KMS-11 (cell line): ENCODE measurements around the gene PRKCE.

Experiments
- H2AFZ ChIP-seq: fragments of 200-600 bp; sonication (generic); 2 replicates; pipeline ENCODE4 v1.6.1; 2016; ENCODE audit warnings: antibody characterized with exemption, mixed run types, low read depth
- H3K27ac ChIP-seq: fragments of 200-600 bp; sonication (generic); 2 replicates; pipeline ENCODE4 v1.6.1; 2016; ENCODE audit warnings: mild to moderate bottlenecking, mixed run types
- H3K27me3 ChIP-seq: fragments of 200-600 bp; sonication (generic); 2 replicates; pipeline ENCODE4 v1.6.1; 2017; ENCODE audit warnings: mild to moderate bottlenecking, low read depth, mixed run types, moderate library complexity; ENCODE audit not compliant: insufficient read depth
- H3K36me3 ChIP-seq: fragments of 200-600 bp; sonication (generic); 2 replicates; pipeline ENCODE4 v1.6.1; 2017; ENCODE audit warnings: mild to moderate bottlenecking, mixed run types; ENCODE audit not compliant: insufficient read depth
- H3K4me1 ChIP-seq: fragments of 200-600 bp; sonication (generic); 2 replicates; pipeline ENCODE4 v1.6.1; 2016; ENCODE audit warnings: mild to moderate bottlenecking, low read depth, mixed run types; ENCODE audit not compliant: poor library complexity, severe bottlenecking
- H3K4me2 ChIP-seq: fragments of 200-600 bp; sonication (generic); 2 replicates; pipeline ENCODE4 v1.7.0; 2016; ENCODE audit warnings: mild to moderate bottlenecking, mixed run types
- H3K4me3 ChIP-seq: fragments of 200-600 bp; sonication (generic); IDR thresholded peaks from 2 replicates; pipeline ENCODE4 v1.6.1; 2017; ENCODE audit warnings: low read depth, low read length, mixed read lengths; ENCODE audit not compliant: insufficient read depth
- H3K79me2 ChIP-seq: fragments of 200-600 bp; sonication (generic); 2 replicates; pipeline ENCODE4 v1.6.1; 2016; ENCODE audit warnings: low read depth, mixed run types; ENCODE audit not compliant: insufficient read depth
- H3K9ac ChIP-seq: fragments of 200-600 bp; sonication (generic); 2 replicates; pipeline ENCODE4 v1.6.1; 2016; ENCODE audit warnings: mild to moderate bottlenecking, mixed run types
- H4K20me1 ChIP-seq: fragments of 200-600 bp; sonication (generic); 2 replicates; pipeline ENCODE4 v1.6.1; 2016; ENCODE audit warnings: mild to moderate bottlenecking, mixed run types; ENCODE audit not compliant: insufficient read depth
- TF ChIP-seq, protein P1 (sequence below): fragments of 200-600 bp; sonication (generic); conservative IDR thresholded peaks from 2 replicates; pipeline ENCODE4 v1.6.1; 2017; ENCODE audit warnings: low read depth, mild to moderate bottlenecking, antibody characterized with exemption, low read length, moderate library complexity, mixed read lengths

PRKCE gene

DNA sequence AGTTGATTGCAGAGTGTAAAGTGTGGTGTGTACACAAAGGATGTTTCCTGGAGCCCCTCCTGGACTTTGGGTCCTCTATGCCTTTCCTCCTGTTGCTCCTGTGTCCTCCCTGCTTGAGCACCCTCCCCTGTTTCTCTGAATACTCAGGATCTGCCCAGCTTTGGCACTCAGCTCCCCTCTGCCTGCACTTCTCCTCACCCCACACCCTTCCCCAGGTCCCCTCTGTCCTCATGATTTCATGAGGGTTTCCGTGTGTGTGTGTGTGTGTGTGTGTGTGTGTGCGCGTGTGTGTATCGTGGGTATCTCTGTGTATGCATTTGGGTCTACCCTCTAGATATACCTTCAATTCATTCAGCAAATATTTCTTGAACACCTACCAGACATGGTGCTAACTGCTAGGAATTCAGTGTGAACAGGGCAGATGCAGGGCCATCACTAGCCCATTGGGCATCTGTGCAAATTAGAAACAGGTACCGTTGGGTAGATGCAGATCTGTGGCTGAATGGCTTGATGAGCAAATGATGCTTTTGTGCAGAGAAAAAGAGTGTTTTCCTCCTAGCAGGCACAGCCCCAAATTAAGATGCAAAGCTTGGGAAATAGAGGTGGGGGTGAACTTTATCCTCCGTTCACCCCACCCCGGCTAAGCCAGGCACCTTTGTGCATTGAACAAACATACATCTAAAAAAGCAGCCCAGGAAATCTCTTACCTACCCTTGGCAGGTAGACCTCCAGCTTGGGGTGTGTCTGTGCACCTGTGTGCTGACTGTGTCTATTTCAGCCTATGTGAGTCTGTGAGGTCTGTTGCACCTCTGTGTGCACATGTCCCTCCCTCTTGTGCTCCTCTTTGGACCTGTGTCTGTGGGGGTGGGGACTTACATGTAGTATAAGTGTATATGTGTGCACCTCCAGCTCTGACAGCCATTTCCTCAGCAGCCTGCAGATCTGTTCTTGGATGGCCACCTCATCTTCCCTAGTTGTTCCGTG, 585.7 kb downstream of the PRKCE start:
- TF ChIP-seq, protein P1, sequence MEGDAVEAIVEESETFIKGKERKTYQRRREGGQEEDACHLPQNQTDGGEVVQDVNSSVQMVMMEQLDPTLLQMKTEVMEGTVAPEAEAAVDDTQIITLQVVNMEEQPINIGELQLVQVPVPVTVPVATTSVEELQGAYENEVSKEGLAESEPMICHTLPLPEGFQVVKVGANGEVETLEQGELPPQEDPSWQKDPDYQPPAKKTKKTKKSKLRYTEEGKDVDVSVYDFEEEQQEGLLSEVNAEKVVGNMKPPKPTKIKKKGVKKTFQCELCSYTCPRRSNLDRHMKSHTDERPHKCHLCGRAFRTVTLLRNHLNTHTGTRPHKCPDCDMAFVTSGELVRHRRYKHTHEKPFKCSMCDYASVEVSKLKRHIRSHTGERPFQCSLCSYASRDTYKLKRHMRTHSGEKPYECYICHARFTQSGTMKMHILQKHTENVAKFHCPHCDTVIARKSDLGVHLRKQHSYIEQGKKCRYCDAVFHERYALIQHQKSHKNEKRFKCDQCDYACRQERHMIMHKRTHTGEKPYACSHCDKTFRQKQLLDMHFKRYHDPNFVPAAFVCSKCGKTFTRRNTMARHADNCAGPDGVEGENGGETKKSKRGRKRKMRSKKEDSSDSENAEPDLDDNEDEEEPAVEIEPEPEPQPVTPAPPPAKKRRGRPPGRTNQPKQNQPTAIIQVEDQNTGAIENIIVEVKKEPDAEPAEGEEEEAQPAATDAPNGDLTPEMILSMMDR, result no peak

More for the DNA sequence above, 585.7 kb downstream of the PRKCE start:
- Histone ChIP-seq H3K4me2 (no peak overlapping the region), H3K27me3 (no peaks in the 10 kb centered on the region), H2AFZ (no peak overlapping the region), H3K36me3 (no peaks in the 10 kb centered on the region), H4K20me1 (no peaks in the 10 kb centered on the region), H3K79me2 (no peaks in the 10 kb centered on the region), H3K9ac (no peak overlapping the region), H3K4me3 (no peak overlapping the region), H3K27ac (no peak overlapping the region), H3K4me1 (no peaks in the 10 kb centered on the region)
